ENCODE measurements around the gene RALGAPA1. TPM values are rescaled to one million over a fixed set of nuclear protein-coding genes. Genes with fewer than 3 reads are reported as not detected.

RALGAPA1 gene
- total RNA-seq, 1 experiment from 2014 or later = 30.0 TPM

GRCh38 chr14:35666429-35667043 is 142.6 kb downstream of the RALGAPA1 start:
- Histone ChIP-seq H3K9me2 (ENCODE audit: insufficient read depth) (no peaks in the 10 kb centered on the region), H2AFZ (no peak overlapping the region), H3K4me1 (replicated peaks; ENCODE audit: insufficient read depth) (peaks cover 24% of the 10 kb centered on the region), H3K79me2 (ENCODE audit: low read depth) (no peaks in the 10 kb centered on the region), H3K9me3 (ENCODE audit: insufficient read depth, low read depth) (no peaks in the 10 kb centered on the region), H3F3A (ENCODE audit: insufficient read depth, low read depth) (peaks cover 17% of the 10 kb centered on the region; the same call in 1 of the 2 replicates), H4K20me1 (ENCODE audit: insufficient read depth) (no peaks in the 10 kb centered on the region), H3K36me3 (ENCODE audit: low read depth) (no peaks in the 10 kb centered on the region), H3K4me3 (no peak overlapping the region), H3K27ac (no peak overlapping the region), H3K27me3 (ENCODE audit: insufficient read depth, low read depth) (no peaks in the 10 kb centered on the region), H3K4me2 (no peak overlapping the region)
- ChIA-PET POLR2A (ENCODE audit: unreplicated experiment) (no interaction called here), CTCF (interaction anchor here (0.7 kb wide), 1 partner anchor 29 kb away, joined by 5 read pairs; no protein-coding TSS in a partner anchor)
- no TSS peak for BruUV-seq (replicated peaks)
- intact Hi-C loops (cut with micrococcal nuclease; ENCODE audit: unreplicated experiment) = no loop called here
- TF ChIP-seq, protein P1, sequence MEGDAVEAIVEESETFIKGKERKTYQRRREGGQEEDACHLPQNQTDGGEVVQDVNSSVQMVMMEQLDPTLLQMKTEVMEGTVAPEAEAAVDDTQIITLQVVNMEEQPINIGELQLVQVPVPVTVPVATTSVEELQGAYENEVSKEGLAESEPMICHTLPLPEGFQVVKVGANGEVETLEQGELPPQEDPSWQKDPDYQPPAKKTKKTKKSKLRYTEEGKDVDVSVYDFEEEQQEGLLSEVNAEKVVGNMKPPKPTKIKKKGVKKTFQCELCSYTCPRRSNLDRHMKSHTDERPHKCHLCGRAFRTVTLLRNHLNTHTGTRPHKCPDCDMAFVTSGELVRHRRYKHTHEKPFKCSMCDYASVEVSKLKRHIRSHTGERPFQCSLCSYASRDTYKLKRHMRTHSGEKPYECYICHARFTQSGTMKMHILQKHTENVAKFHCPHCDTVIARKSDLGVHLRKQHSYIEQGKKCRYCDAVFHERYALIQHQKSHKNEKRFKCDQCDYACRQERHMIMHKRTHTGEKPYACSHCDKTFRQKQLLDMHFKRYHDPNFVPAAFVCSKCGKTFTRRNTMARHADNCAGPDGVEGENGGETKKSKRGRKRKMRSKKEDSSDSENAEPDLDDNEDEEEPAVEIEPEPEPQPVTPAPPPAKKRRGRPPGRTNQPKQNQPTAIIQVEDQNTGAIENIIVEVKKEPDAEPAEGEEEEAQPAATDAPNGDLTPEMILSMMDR (conservative IDR thresholded peaks at IDR 0.05) = no peak
- TF ChIP-seq EZH2 (IDR thresholded peaks at IDR 0.05; ENCODE audit: low read depth) = no peak
- DNase-seq = no peak

DNA sequence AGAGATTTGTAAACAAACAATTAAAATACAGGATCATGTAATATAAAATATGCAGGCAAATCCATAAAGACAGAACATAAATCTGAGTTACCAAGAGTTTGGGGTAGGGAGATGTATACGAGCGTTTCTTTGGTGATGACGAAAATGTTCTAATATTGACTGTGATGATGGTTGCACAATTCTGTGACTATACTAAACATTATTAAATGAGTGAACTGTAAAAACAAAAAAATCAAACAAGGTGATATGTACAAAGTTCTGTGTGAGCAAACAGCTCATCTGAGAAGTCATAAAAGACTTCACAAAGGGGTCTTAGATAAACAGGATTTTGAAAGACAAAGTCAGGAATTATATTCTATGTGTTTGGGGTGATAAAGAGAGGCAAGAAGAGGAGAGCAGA is 147.2 kb downstream of the RALGAPA1 start:
- H3K4me3 ChIP-seq = no peak overlapping the region
- no peaks in the 10 kb centered on the region for H3K9me2 ChIP-seq (ENCODE audit: insufficient read depth)
- no peak for TF ChIP-seq EZH2 (IDR thresholded peaks at IDR 0.05; ENCODE audit: low read depth)
- TF ChIP-seq, protein P1 (conservative IDR thresholded peaks at IDR 0.05) = no peak
- no peaks in the 10 kb centered on the region for H3K9me3 ChIP-seq (ENCODE audit: insufficient read depth, low read depth)
- no peaks in the 10 kb centered on the region for H3K36me3 ChIP-seq (ENCODE audit: low read depth)
- no peaks in the 10 kb centered on the region for H3K79me2 ChIP-seq (ENCODE audit: low read depth)
- POLR2A ChIA-PET (ENCODE audit: unreplicated experiment) = interaction anchor here (0.5 kb wide), 1 partner anchor 258 kb away, joined by 3 read pairs; no protein-coding TSS in a partner anchor
- H2AFZ ChIP-seq = no peak overlapping the region
- intact Hi-C loops (cut with micrococcal nuclease; ENCODE audit: unreplicated experiment) = no loop called here
- H3F3A ChIP-seq (ENCODE audit: insufficient read depth, low read depth) = no peaks in the 10 kb centered on the region
- H4K20me1 ChIP-seq (ENCODE audit: insufficient read depth) = no peaks in the 10 kb centered on the region
- CTCF ChIA-PET = no interaction called here
- H3K27me3 ChIP-seq (ENCODE audit: insufficient read depth, low read depth) = no peaks in the 10 kb centered on the region
- BruUV-seq (replicated peaks) = no TSS peak
- no peak overlapping the region for H3K4me2 ChIP-seq
- DNase-seq = no peak
- no peak overlapping the region for H3K27ac ChIP-seq
- no peaks in the 10 kb centered on the region for H3K4me1 ChIP-seq (replicated peaks; ENCODE audit: insufficient read depth)

DNA sequence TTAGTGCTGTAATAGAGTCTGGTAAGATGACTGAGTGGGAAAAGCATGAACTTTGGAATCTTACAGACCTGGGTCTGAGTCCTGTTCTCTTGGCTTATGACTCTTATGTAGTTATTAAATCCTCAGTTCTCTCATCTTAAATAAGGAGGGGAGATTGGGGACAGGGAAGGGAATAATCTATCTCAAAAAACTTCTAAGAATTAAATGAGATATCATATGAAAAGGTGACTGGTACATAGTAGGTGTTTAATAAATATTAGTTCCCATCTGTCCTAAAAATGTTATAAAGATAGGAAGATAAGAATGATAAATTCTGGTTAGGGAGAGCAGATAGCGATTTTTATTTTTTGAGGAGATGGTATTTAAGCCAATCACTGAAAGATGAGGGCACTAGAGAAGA is 156.1 kb downstream of the RALGAPA1 start:
- no peaks in the 10 kb centered on the region for H3K9me3 ChIP-seq (ENCODE audit: insufficient read depth, low read depth)
- no peak for DNase-seq
- no peaks in the 10 kb centered on the region for H3K36me3 ChIP-seq (ENCODE audit: low read depth)
- H3K27me3 ChIP-seq (ENCODE audit: insufficient read depth, low read depth) = no peaks in the 10 kb centered on the region
- intact Hi-C loops (cut with micrococcal nuclease; ENCODE audit: unreplicated experiment) = no loop called here
- no peak overlapping the region for H3K4me2 ChIP-seq
- TF ChIP-seq, protein P1 (conservative IDR thresholded peaks at IDR 0.05) = no peak
- no peak for TF ChIP-seq EZH2 (IDR thresholded peaks at IDR 0.05; ENCODE audit: low read depth)
- H2AFZ ChIP-seq = no peak overlapping the region
- no peaks in the 10 kb centered on the region for H3K9me2 ChIP-seq (ENCODE audit: insufficient read depth)
- H3F3A ChIP-seq (ENCODE audit: insufficient read depth, low read depth) = no peaks in the 10 kb centered on the region
- CTCF ChIA-PET = no interaction called here
- H3K4me1 ChIP-seq (replicated peaks; ENCODE audit: insufficient read depth) = no peaks in the 10 kb centered on the region
- POLR2A ChIA-PET (ENCODE audit: unreplicated experiment) = no interaction called here
- H3K4me3 ChIP-seq = no peak overlapping the region
- no peaks in the 10 kb centered on the region for H3K79me2 ChIP-seq (ENCODE audit: low read depth)
- BruUV-seq (replicated peaks) = no TSS peak
- H4K20me1 ChIP-seq (ENCODE audit: insufficient read depth) = no peaks in the 10 kb centered on the region
- no peak overlapping the region for H3K27ac ChIP-seq

Measured in PC-9 (cell line).